ENCODE measurements around the gene ZCWPW2. TPM values are rescaled to one million over a fixed set of nuclear protein-coding genes. Genes with fewer than 3 reads are reported as not detected.

The ZCWPW2 gene
- total and polyA plus RNA-seq, 8 donors: 0.70 to 1.5 (median 1.0) TPM

DNA sequence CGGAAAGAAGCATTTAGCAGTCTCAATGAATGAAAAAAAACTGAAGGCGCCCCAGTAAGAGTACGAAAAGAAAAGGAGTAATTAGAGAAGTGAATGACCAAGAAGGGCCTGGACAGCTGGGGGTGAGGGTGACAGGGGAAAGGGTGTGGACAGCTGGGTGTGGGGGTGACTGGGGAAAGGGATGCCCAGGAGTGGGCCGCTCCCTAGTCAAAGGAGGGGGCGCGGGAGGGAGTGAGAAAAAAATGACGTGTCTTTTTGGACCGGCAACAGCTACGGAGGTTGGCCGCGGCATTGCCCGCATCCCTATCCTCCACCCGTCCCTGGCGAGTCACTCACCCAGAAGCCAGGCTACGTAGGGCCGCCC, 274 bp upstream of the ZCWPW2 start:
- no peak for TF ChIP-seq CTCF (IDR thresholded peaks at IDR 0.05)
- H3K27me3 ChIP-seq: no peaks in the 10 kb centered on the region
- H3K9me3 ChIP-seq: peaks cover 0 to 4% (median 0%) of the 10 kb centered on the region in 4 donors
- 0% methylated on average over 14 to 16 of the region's 16 CpGs for WGBS, 2 donors
- peaks cover 8 to 33% (median 19%) of the 10 kb centered on the region in 3 donors for H3K4me1 ChIP-seq
- peak overlapping the region; percentile 58 to 77 (median 61) for H3K4me3 ChIP-seq
- H3K36me3 ChIP-seq: no peaks in the 10 kb centered on the region
- no peak for FAIRE-seq
- peak in 1 of 4 donors; percentile 90 for ATAC-seq
- DNase-seq: no peak
- peak overlapping the region; percentile 99 to 100 (median 99) for H3K27ac ChIP-seq
- intact Hi-C loops (cut with DNase I): no loop called here

DNA sequence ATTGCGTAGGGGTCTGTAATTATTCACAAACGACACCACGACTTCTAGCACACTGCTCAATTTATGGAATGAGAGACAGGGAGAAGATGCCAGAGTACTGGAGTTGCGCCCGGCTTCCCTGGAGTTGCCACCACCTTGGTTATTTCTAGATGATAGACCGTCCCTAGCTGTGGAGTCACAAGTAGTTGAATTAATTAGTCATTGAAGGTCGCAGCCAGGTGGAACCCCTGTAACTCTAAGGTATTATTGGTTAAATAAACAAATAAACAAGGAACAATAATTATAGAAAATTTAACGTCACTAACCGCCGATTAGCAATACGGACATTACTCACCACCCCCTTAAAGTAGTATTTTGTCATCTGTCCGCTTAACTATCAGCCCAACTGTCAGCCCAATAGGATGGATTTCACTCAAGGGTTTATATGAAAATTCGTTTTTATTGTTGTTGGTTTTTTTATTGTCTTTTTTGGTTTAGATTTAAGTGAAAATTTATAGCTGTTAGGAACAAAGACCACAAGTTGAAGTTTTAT, 1.0 kb downstream of the ZCWPW2 start:
- peak overlapping the region; percentile 99 to 100 (median 99) for H3K27ac ChIP-seq
- peak; percentile 13 for FAIRE-seq
- intact Hi-C loops (cut with DNase I): no loop called here
- peaks cover 0 to 4% (median 0%) of the 10 kb centered on the region in 4 donors for H3K9me3 ChIP-seq
- H3K27me3 ChIP-seq: no peaks in the 10 kb centered on the region
- peak overlapping the region; percentile 58 to 77 (median 61) for H3K4me3 ChIP-seq
- TF ChIP-seq CTCF (IDR thresholded peaks at IDR 0.05): no peak
- peak in 1 of 6 donors; percentile 65 for DNase-seq
- H3K4me1 ChIP-seq: peaks cover 8 to 30% (median 19%) of the 10 kb centered on the region in 3 donors
- peak; percentile 2 to 14 (median 12) for ATAC-seq
- H3K36me3 ChIP-seq: no peaks in the 10 kb centered on the region
- WGBS, 2 donors: 6% methylated on average over 13 of the region's 13 CpGs

DNA sequence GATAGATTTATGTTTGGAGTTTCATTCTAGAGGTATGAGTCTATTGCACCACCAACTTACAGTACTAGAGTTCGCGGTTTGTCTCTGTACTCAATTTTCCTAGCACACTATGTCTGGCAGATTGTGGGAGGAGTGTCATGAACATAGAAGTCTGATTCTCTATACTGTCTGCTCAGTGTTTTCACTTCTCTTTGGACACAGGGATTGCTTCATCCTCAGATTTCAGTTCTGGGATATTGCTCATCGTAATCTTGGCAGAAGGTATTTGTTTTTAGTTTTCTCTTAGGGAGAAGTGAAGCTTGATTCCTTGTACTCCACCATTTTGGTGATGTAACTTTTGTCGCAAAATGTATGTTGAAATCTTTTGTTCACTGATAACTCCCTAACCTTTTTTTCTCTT, 27.9 kb downstream of the ZCWPW2 start:
- no peak for TF ChIP-seq CTCF (IDR thresholded peaks at IDR 0.05)
- 86 to 88% methylated on average over 4 of the region's 4 CpGs for WGBS, 2 donors
- peak overlapping the region in 1 of 4 donors; percentile 13 for H3K27ac ChIP-seq
- H3K27me3 ChIP-seq: no peaks in the 10 kb centered on the region
- H3K9me3 ChIP-seq: no peaks in the 10 kb centered on the region
- H3K4me1 ChIP-seq: no peaks in the 10 kb centered on the region
- no peak for DNase-seq
- peak in 3 of 4 donors; percentile 48 to 87 (median 66) for ATAC-seq
- H3K4me3 ChIP-seq: no peak overlapping the region
- H3K36me3 ChIP-seq: no peaks in the 10 kb centered on the region
- intact Hi-C loops (cut with DNase I): no loop called here
- no peak for FAIRE-seq

- TF ChIP-seq CTCF (IDR thresholded peaks at IDR 0.05): no peak
- Histone ChIP-seq H3K4me3 (no peak overlapping the region), H3K36me3 (no peaks in the 10 kb centered on the region), H3K4me1 (no peaks in the 10 kb centered on the region), H3K27ac (no peak overlapping the region), H3K27me3 (no peaks in the 10 kb centered on the region), H3K9me3 (no peaks in the 10 kb centered on the region)
- DNase-seq (no peak), FAIRE-seq (no peak), ATAC-seq (no peak)
- 94 to 96% methylated on average over 5 of the region's 5 CpGs for WGBS, 2 donors
- intact Hi-C loops (cut with DNase I): no loop called here
Measured at GRCh38 chr3:28386049-28386448, 37.5 kb downstream of the ZCWPW2 start.

DNA sequence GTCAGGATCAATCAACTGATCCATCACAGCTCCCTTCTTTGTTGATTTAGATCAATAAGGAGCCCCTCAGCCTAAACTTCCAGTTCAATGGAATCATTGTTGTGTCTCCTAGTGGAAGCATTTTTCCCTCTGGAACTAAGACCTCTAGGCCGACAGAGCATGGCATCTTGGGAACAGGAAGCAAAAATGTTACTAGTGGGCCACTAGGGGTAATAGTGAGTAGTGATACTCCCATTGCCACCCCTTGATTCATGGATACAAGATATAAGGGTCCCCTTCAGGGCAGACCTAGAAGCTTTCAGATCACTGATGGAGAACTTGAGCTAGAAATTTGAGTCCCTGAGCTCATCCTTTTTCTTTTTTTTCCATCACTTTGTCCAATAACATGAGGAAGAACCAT, 40.5 kb downstream of the ZCWPW2 start:
- no peak for TF ChIP-seq CTCF (IDR thresholded peaks at IDR 0.05)
- WGBS, 2 donors: 74 to 91% methylated on average over 1 of the region's 1 CpG
- no peaks in the 10 kb centered on the region for H3K36me3 ChIP-seq
- ATAC-seq: no peak
- H3K27me3 ChIP-seq: no peaks in the 10 kb centered on the region
- no peak for DNase-seq
- intact Hi-C loops (cut with DNase I): no loop called here
- H3K4me1 ChIP-seq: no peaks in the 10 kb centered on the region
- H3K9me3 ChIP-seq: no peaks in the 10 kb centered on the region
- no peak for FAIRE-seq
- no peak overlapping the region for H3K27ac ChIP-seq
- no peak overlapping the region for H3K4me3 ChIP-seq
